ENCODE data around the gene HPCAL1.

HPCAL1 gene

DNA sequence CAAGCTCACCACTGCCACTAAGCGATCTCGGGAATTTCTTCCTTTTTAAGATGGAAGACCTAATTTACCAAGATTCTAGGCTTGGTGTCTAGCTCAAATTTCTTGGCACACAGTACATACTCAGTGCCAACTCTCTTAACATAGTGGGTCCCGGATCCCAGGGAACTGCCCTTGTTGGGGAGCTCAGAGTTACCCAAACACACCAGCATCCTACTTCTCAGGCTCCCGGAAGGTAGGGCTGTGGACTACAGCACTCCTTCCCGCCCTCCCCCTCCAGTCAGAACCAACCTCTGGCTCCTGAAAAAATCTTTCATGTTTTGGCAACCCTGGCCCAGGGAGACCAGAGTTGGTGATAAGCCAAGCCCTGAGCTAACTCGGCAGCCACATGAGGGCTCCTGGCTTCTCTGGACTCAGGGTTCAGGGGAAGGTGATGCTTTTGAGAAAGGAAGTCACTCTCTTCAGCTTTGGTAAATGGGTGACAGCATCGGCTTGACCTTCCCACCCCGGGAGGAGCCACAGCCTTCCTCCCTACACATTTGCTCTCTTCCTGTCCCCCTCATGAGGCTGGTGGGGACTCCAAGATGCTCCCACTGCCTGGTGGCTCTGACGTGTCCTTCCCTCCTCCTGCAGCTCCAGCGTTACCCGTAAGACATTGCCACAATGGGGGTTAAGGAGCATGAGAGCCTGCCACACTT is 136.6 kb downstream of the HPCAL1 start:
- H3K79me2 ChIP-seq (ENCODE audit: insufficient read depth, low read length): peaks cover 6% of the 10 kb centered on the region
- no peak overlapping the region for H2AFZ ChIP-seq (ENCODE audit: low read depth, low read length, severe bottlenecking)
- no peak overlapping the region for H3K4me3 ChIP-seq (ENCODE audit: insufficient read depth, low read length, poor library complexity, severe bottlenecking)
- TF ChIP-seq CTCF (IDR thresholded peaks at IDR 0.05; ENCODE audit: insufficient read depth, low read length, poor library complexity, severe bottlenecking) (no peak), EZH2phosphoT487 (conservative IDR thresholded peaks at IDR 0.05; ENCODE audit: low read length) (no peak)
- no peaks in the 10 kb centered on the region for H3K9me3 ChIP-seq (ENCODE audit: insufficient read depth, low read length)
- peaks cover 35% of the 10 kb centered on the region for H3K36me3 ChIP-seq (ENCODE audit: low read length)
- no peak overlapping the region for H3K9ac ChIP-seq (ENCODE audit: low read length)
- H3K27me3 ChIP-seq (ENCODE audit: low read length): no peaks in the 10 kb centered on the region
- H3F3A ChIP-seq (ENCODE audit: insufficient read depth): peaks cover 56% of the 10 kb centered on the region
- peaks cover 17% of the 10 kb centered on the region; the same call in 1 of the 2 replicates for H4K20me1 ChIP-seq (ENCODE audit: low read depth, low read length)
- H3K4me2 ChIP-seq (ENCODE audit: low read depth, low read length, poor library complexity, severe bottlenecking): no peak overlapping the region
- no peak overlapping the region for H3K27ac ChIP-seq (ENCODE audit: low read depth, low read length)
- no peaks in the 10 kb centered on the region for H3K9me2 ChIP-seq (replicated peaks; ENCODE audit: insufficient read depth, low read length)

GRCh38 chr2:10439971-10440370 is 137.3 kb downstream of the HPCAL1 start:
- no peak overlapping the region for H3K4me3 ChIP-seq (ENCODE audit: insufficient read depth, low read length, poor library complexity, severe bottlenecking)
- H3K9ac ChIP-seq (ENCODE audit: low read length): no peak overlapping the region
- H2AFZ ChIP-seq (ENCODE audit: low read depth, low read length, severe bottlenecking): no peak overlapping the region
- TF ChIP-seq CTCF (IDR thresholded peaks at IDR 0.05; ENCODE audit: insufficient read depth, low read length, poor library complexity, severe bottlenecking): no peak
- TF ChIP-seq EZH2phosphoT487 (conservative IDR thresholded peaks at IDR 0.05; ENCODE audit: low read length): no peak
- no peak overlapping the region for H3K4me2 ChIP-seq (ENCODE audit: low read depth, low read length, poor library complexity, severe bottlenecking)
- H3F3A ChIP-seq (ENCODE audit: insufficient read depth): peaks cover 59% of the 10 kb centered on the region
- H3K27ac ChIP-seq (ENCODE audit: low read depth, low read length): no peak overlapping the region
- no peaks in the 10 kb centered on the region for H3K27me3 ChIP-seq (ENCODE audit: low read length)
- H4K20me1 ChIP-seq (ENCODE audit: low read depth, low read length): peaks cover 24% of the 10 kb centered on the region
- H3K79me2 ChIP-seq (ENCODE audit: insufficient read depth, low read length): peaks cover 12% of the 10 kb centered on the region
- peaks cover 41% of the 10 kb centered on the region for H3K36me3 ChIP-seq (ENCODE audit: low read length)
- H3K9me3 ChIP-seq (ENCODE audit: insufficient read depth, low read length): no peaks in the 10 kb centered on the region
- no peaks in the 10 kb centered on the region for H3K9me2 ChIP-seq (replicated peaks; ENCODE audit: insufficient read depth, low read length)

GRCh38 chr2:10440736-10441135 is 138.0 kb downstream of the HPCAL1 start:
- H4K20me1 ChIP-seq (ENCODE audit: low read depth, low read length): peaks cover 27% of the 10 kb centered on the region
- H3K4me3 ChIP-seq (ENCODE audit: insufficient read depth, low read length, poor library complexity, severe bottlenecking): no peak overlapping the region
- peaks cover 64% of the 10 kb centered on the region for H3F3A ChIP-seq (ENCODE audit: insufficient read depth)
- no peaks in the 10 kb centered on the region for H3K27me3 ChIP-seq (ENCODE audit: low read length)
- no peak overlapping the region for H2AFZ ChIP-seq (ENCODE audit: low read depth, low read length, severe bottlenecking)
- H3K79me2 ChIP-seq (ENCODE audit: insufficient read depth, low read length): peaks cover 20% of the 10 kb centered on the region
- H3K9me3 ChIP-seq (ENCODE audit: insufficient read depth, low read length): no peaks in the 10 kb centered on the region
- no peak overlapping the region for H3K27ac ChIP-seq (ENCODE audit: low read depth, low read length)
- peaks cover 45% of the 10 kb centered on the region for H3K36me3 ChIP-seq (ENCODE audit: low read length)
- no peak for TF ChIP-seq EZH2phosphoT487 (conservative IDR thresholded peaks at IDR 0.05; ENCODE audit: low read length)
- TF ChIP-seq CTCF (IDR thresholded peaks at IDR 0.05; ENCODE audit: insufficient read depth, low read length, poor library complexity, severe bottlenecking): no peak
- H3K4me2 ChIP-seq (ENCODE audit: low read depth, low read length, poor library complexity, severe bottlenecking): no peak overlapping the region
- H3K9me2 ChIP-seq (replicated peaks; ENCODE audit: insufficient read depth, low read length): no peaks in the 10 kb centered on the region
- H3K9ac ChIP-seq (ENCODE audit: low read length): no peak overlapping the region

All from SU-DHL-6 (cell line).